Central memory CD8-positive, alpha-beta T cell (primary cell): ENCODE measurements around the gene YBX2.
"Not testable (repeated sequence)": the region's sequence is repeated elsewhere in the genome, so short reads cannot be mapped to it uniquely, and the experiment has no call there.

Experiments used
- ATAC-seq: fragments of 150-1000 bp; cut with Tn5 transposase; replicated peaks from 2 replicates; pipeline ENCODE4 v1.10.0; 2022; ENCODE audit warnings: mild to moderate bottlenecking, moderate FRiP score, moderate number of reproducible peaks; ENCODE audit not compliant: poor library complexity, severe bottlenecking; ENCODE audit errors: extremely low read depth
- DNase-seq, 2 donors: peaks; one replicate each; pipeline ENCODE4 v3.0.0; 2021; ENCODE audit warnings: low spot score in 2 of 2
- H3K27ac Mint-ChIP-seq: one replicate; pipeline ENCODE4 v1.8.0; 2022; ENCODE audit warnings: low read depth, mild to moderate bottlenecking, moderate library complexity, mixed read lengths
- H3K27me3 Mint-ChIP-seq: one replicate; pipeline ENCODE4 v1.8.0; 2022; ENCODE audit warnings: mixed read lengths
- H3K36me3 Mint-ChIP-seq: one replicate; pipeline ENCODE4 v1.8.0; 2022; ENCODE audit warnings: mild to moderate bottlenecking, moderate library complexity, mixed read lengths; ENCODE audit not compliant: insufficient read depth
- H3K4me1 Mint-ChIP-seq: one replicate; pipeline ENCODE4 v1.8.0; 2022; ENCODE audit warnings: mixed read lengths
- H3K4me3 Mint-ChIP-seq: one replicate; pipeline ENCODE4 v1.8.0; 2022; ENCODE audit warnings: mild to moderate bottlenecking, moderate library complexity, mixed read lengths
- H3K9me3 Mint-ChIP-seq: one replicate; pipeline ENCODE4 v1.8.0; 2022; ENCODE audit warnings: mixed read lengths

Gene YBX2

GRCh38 chr17:7252176-7253043 is 42.0 kb downstream of the YBX2 start, which contains the start of gene ELP5:
TSS of gene ELP5 (plus strand) at chr17:7252215. CDS start at chr17:7252551, 336 bp downstream.
- H3K4me1 Mint-ChIP-seq = peaks cover 46% of the 10 kb centered on the region
- H3K36me3 Mint-ChIP-seq = peaks cover 50% of the 10 kb centered on the region

DNA sequence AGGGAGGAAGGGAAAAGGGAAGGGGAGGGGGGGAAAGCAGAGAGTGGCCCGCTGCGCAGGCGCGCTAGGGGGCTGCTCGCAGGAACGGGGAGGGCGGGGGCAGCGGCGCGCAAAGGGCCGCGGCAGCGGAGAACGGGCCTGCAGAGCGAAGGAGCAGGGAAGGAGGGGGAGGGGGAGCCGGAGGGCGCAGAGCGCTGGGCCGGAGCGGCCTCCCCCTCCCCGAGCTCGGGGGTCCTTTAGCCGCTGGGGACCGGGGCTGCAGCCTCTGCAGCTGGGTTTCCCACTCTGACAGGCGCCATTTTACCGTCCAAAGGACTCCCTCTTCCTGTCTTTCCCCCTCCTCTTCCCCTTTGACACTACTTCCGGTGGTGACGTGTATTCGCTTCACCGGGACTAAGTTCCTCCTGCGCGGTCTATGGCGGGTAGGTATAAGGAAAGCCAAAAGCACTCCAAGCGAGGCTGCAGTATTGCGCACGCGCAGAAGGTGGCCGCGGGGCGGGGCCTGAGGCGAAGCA is 42.7 kb downstream of the YBX2 start, which contains the start of gene CTDNEP1:
TSS of gene CTDNEP1 (minus strand) at position 74 of the 515 bp plus-strand sequence. CDS start 438 bp downstream, outside the sequence.
- H3K4me1 Mint-ChIP-seq = peaks cover 48% of the 10 kb centered on the region
- peak; percentile 96 for ATAC-seq
- H3K27ac Mint-ChIP-seq = peak within 1 kb of the TSS; percentile 93
- peaks cover 49% of the 10 kb centered on the region for H3K36me3 Mint-ChIP-seq
- no peaks in the 10 kb centered on the region for H3K9me3 Mint-ChIP-seq
- H3K27me3 Mint-ChIP-seq = no peaks in the 10 kb centered on the region
- DNase-seq = peak; percentile 96 to 98
- peak within 1 kb of the TSS; percentile 93 for H3K4me3 Mint-ChIP-seq

More at GRCh38 chr17:7252176-7253043, 42.0 kb downstream of the YBX2 start, which contains the start of gene ELP5:
- Mint-ChIP-seq H3K27me3 (no peaks in the 10 kb centered on the region), H3K27ac (peak within 1 kb of the TSS; percentile 93), H3K4me3 (peak within 1 kb of the TSS; percentile 93), H3K9me3 (no peaks in the 10 kb centered on the region)
- DNase-seq (peak; percentile 80 to 83), ATAC-seq (peak; percentile 57)

GRCh38 chr17:7250695-7251627 is 43.5 kb downstream of the YBX2 start:
- Mint-ChIP-seq H3K4me3 (peak overlapping the region; percentile 93), H3K4me1 (peaks cover 55% of the 10 kb centered on the region), H3K27ac (peak overlapping the region; percentile 93), H3K27me3 (no peaks in the 10 kb centered on the region), H3K36me3 (peaks cover 48% of the 10 kb centered on the region), H3K9me3 (no peaks in the 10 kb centered on the region)
- ATAC-seq (peak; percentile 10), DNase-seq (no peak)

DNA sequence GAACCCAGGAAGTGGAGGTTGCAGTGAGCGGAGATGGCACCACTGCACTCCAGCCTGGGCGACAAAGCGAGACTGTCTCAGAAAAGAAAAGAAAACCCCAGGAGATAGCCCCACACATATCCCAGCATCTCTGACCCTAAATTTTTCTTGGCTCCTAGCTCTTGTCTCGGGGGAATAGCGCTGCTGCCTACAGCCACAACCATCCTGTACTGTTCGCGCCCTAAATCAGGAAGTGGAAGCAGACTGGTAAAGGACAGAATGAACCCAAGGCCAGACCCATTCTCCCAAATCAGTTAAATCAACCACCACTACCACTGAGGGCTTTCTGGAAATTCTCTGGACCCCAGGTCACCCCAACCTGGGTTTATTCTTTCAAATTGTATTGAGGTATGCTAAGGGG is 44.6 kb downstream of the YBX2 start:
- ATAC-seq (no peak), DNase-seq (no peak)
- peaks cover 55% of the 10 kb centered on the region for H3K4me1 Mint-ChIP-seq
- peak overlapping the region; percentile 93 for H3K4me3 Mint-ChIP-seq
- no peaks in the 10 kb centered on the region for H3K27me3 Mint-ChIP-seq
- H3K36me3 Mint-ChIP-seq = peaks cover 46% of the 10 kb centered on the region
- peak overlapping the region; percentile 93 for H3K27ac Mint-ChIP-seq
- H3K9me3 Mint-ChIP-seq = no peaks in the 10 kb centered on the region

DNA sequence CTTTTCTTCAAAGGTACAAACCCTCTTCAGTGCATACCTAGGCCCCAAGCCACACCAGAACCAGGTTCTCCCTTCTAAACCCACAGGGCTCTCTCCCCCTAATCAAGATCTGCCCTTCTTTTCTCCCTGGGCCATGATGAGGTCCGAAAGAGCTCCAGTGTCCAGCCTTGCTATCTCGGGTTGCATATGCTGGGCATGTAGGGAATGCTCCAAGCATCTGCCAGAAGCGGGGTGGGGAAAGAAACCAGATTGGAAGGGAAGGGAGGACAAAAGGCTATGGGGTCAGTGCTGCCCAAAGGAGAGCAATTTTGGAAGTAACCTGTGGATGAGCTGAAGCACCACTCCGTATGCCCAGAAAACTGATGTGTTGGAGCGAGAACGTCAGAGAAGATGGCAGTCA is 45.2 kb downstream of the YBX2 start:
- peak overlapping the region; percentile 41 for H3K27ac Mint-ChIP-seq
- no peaks in the 10 kb centered on the region for H3K27me3 Mint-ChIP-seq
- H3K9me3 Mint-ChIP-seq = no peaks in the 10 kb centered on the region
- no peak for ATAC-seq
- peak overlapping the region; percentile 46 for H3K4me3 Mint-ChIP-seq
- H3K36me3 Mint-ChIP-seq = peaks cover 46% of the 10 kb centered on the region
- H3K4me1 Mint-ChIP-seq = peaks cover 52% of the 10 kb centered on the region
- no peak for DNase-seq

DNA sequence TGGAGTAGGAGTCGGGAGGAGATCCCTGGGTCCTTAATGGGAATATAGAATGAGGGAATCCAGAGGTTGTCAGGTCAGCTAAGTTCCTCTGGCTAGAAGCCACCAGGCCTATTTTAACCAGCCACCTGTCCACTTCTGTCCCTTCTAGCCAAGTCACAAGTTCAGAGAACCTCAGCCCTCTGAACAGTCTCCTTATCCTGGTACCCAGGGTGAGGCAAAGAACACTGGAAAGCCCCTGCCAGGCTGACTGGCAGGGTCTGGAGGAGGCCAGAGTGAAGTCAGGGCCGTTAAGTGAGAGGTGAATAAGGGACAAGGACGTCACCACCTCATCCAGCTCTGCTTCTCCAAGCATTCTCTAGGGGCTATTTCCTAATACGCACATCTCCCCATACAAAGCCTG is 45.6 kb downstream of the YBX2 start:
- Mint-ChIP-seq H3K9me3 (no peaks in the 10 kb centered on the region), H3K4me3 (peak overlapping the region; percentile 46), H3K27ac (peak overlapping the region; percentile 41), H3K36me3 (peaks cover 46% of the 10 kb centered on the region), H3K27me3 (no peaks in the 10 kb centered on the region), H3K4me1 (peaks cover 52% of the 10 kb centered on the region)
- no peak for DNase-seq
- ATAC-seq = no peak

DNA sequence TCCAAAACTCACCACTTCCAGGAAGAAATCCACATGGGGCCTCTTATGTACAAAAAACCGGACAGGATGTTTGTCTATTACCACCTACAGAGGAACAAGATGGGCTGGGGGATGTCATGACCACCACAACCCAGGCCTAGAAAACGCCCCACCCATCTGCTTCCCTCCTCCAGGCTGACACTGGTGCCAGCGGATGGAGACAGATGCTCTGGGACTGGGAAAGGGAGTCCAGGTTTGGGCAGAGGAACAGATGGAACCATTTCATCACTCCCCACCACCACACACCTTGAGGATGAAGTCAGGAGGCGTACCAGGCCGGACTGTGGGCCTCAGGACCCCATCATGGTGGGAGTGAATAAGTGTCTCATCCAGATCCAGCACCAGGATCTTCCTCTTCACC is 47.7 kb downstream of the YBX2 start:
- Mint-ChIP-seq H3K27me3 (no peaks in the 10 kb centered on the region), H3K4me3 (no peak overlapping the region), H3K36me3 (peaks cover 44% of the 10 kb centered on the region), H3K4me1 (peaks cover 55% of the 10 kb centered on the region), H3K9me3 (no peaks in the 10 kb centered on the region), H3K27ac (no peak overlapping the region)
- no peak for DNase-seq
- ATAC-seq = no peak

GRCh38 chr17:7243838-7244237 is 50.6 kb downstream of the YBX2 start:
- not testable (repeated sequence) for DNase-seq, H3K27ac Mint-ChIP-seq, H3K27me3 Mint-ChIP-seq, H3K9me3 Mint-ChIP-seq, ATAC-seq
- Mint-ChIP-seq H3K4me1 (peaks cover 56% of the 10 kb centered on the region), H3K36me3 (peaks cover 54% of the 10 kb centered on the region), H3K4me3 (peak overlapping the region; percentile 98)

- peak overlapping the region; percentile 98 for H3K4me3 Mint-ChIP-seq
- no peaks in the 10 kb centered on the region for H3K9me3 Mint-ChIP-seq
- H3K36me3 Mint-ChIP-seq = peaks cover 54% of the 10 kb centered on the region
- DNase-seq (no peak), ATAC-seq (no peak)
- H3K27me3 Mint-ChIP-seq = no peaks in the 10 kb centered on the region
- peaks cover 52% of the 10 kb centered on the region for H3K4me1 Mint-ChIP-seq
- H3K27ac Mint-ChIP-seq = peak overlapping the region; percentile 90
These were observed 51.0 kb downstream of the YBX2 start for GRCh38 chr17:7243453-7243729.

DNA sequence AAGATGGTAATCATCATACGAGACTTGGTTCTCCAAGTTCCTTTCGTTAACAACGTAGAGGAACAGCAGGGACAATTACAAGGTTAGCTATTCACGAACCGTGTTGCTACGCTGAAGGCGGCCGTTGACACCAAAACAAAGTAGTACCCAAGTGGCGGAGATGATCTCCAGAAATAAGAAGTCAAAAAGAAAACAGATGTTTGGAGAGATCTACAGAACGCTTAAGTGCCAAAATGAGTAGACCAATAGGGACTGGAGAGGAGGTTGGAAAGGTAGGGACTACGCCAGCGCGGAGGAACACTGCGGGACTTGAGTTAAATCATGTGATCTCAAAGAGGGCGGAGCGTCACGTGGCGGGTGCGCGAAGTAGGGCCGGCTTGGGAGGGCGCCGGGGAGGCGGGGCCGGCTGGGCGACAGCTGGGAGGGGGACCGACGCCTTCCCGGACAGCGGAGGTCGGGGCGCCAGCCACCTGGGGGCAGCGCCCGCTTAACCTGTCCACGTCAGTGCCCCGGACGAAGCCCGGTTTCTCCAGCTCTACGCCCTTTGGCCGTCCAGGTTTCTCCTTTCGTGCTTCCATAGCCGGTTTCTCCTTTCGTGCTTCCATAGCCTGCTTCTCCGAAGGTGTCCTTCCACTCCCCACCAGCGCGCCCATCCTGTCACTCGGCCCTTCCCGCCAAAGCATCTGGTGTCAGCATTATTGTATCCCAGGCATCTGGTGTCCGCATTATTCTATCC is 51.6 kb downstream of the YBX2 start:
- H3K36me3 Mint-ChIP-seq = peaks cover 54% of the 10 kb centered on the region
- ATAC-seq (peak; percentile 44), DNase-seq (peak; percentile 92 to 93)
- H3K27ac Mint-ChIP-seq = peak overlapping the region; percentile 90
- H3K27me3 Mint-ChIP-seq = no peaks in the 10 kb centered on the region
- no peaks in the 10 kb centered on the region for H3K9me3 Mint-ChIP-seq
- H3K4me3 Mint-ChIP-seq = peak overlapping the region; percentile 98
- peaks cover 50% of the 10 kb centered on the region for H3K4me1 Mint-ChIP-seq

GRCh38 chr17:7241783-7242716 is 52.4 kb downstream of the YBX2 start, which contains the start of gene GABARAP:
TSS of gene GABARAP (minus strand) at chr17:7242449. CDS start at chr17:7242330, 119 bp downstream.
- peak; percentile 34 for ATAC-seq
- H3K4me3 Mint-ChIP-seq = peak within 1 kb of the TSS; percentile 98
- H3K27ac Mint-ChIP-seq = peak within 1 kb of the TSS; percentile 90
- H3K36me3 Mint-ChIP-seq = peaks cover 52% of the 10 kb centered on the region
- H3K4me1 Mint-ChIP-seq = peaks cover 56% of the 10 kb centered on the region
- DNase-seq = peak; percentile 90 to 96
- no peaks in the 10 kb centered on the region for H3K9me3 Mint-ChIP-seq
- no peaks in the 10 kb centered on the region for H3K27me3 Mint-ChIP-seq
